DLD1 (cell line): Measurements from ENCODE around the gene ACBD6.

ENCODE experiments used
- in situ Hi-C: cut with HindIII; loops from 2 replicates; pipeline ENCODE4 v1.10.0; 2017; ENCODE audit warnings: low sequenced_read_pairs

Gene ACBD6

DNA sequence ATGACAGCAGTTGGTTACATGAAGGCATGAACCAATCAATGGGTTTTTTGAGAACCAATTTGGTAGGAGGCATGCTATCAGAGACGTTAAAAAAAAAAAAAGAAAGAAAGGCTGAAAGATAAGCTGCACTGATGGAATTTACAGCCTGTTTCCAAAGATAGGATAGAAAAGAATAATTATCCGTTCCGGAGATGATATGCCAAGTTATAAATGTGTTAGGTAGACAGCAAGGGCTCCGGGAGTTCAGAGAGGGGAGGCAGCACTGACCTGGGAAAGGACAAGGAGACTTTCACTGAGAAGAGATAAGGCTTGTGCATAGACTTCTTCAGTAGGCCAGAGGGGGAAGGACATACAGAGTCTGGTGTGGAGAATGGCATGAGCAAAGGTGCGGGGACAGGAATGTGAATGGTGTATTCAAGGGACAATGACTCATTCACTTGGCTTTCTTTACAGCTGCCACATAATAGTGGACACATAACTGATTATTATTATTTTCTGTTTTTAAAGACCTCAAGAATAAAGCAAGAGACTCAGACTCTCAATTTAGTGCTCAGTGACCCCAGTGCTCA lies 24.8 kb upstream of the ACBD6 start:
- in situ Hi-C loops = loop anchor here (5.0 kb wide), 1 partner anchor 640 kb away; no protein-coding TSS in a partner anchor

DNA sequence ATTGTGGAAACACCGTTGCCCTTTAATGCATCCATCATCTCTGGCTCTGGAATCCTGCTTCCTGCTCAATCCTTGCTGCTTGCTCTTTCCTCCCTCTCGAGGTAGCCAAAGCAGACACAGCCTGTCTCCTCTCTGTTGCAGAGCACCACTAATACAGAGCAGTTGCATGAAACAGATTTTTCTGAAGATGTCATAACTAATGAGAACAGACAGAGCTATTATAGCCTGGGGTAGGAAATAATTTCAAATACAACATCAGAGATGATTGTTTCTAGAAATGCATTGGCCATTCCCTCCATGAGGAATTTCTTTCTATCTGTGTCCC lies 23.3 kb upstream of the ACBD6 start:
- in situ Hi-C loops = loop anchor here (5.0 kb wide), 1 partner anchor 642 kb away; no protein-coding TSS in a partner anchor

- in situ Hi-C loops = loop anchor here (5.0 to 25.0 kb wide), 2 partner anchors 337 to 642 kb away; no protein-coding TSS in a partner anchor
Measured at GRCh38 chr1:180524915-180525714, 22.7 kb upstream of the ACBD6 start.

DNA sequence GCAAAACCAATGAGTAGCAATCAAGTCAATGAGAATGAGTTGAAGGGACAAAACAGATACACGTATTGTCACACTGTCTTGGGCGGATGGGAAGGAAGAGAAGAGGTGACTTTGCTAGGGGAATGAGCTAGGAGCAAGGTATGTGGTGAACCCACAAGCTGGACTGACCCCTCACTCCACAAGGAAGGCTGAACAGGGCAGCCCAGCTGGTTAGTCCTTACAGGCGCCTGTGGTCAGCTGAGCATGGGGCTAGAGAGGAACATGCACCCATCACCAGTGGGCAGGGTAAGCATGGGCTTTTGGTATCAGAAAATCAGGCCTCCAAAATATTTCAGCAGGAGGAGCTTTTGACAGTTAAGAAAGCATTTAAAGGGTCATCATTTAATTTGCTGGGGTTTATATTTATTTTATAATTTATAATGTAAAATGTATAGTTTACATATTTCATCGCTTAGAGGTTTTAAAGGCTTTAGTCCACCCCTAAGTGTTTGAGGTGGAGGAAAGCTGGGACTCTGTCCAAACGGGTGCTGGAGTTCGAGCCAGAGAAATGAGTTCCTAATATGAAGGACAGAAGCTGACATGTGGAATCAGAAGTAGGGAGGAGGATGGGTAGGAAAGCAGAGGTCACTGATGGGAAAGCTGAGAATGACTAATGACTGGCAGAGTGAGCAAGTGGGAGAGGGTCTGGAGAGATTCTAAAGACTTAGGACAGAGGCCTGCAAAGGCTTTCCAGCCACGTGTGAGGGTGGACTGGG lies 22.0 kb upstream of the ACBD6 start:
- in situ Hi-C loops = loop anchor here (25.0 kb wide), 1 partner anchor 338 kb away; no protein-coding TSS in a partner anchor

- in situ Hi-C loops = loop anchor here (25.0 kb wide), 1 partner anchor 340 kb away; no protein-coding TSS in a partner anchor
Measured at GRCh38 chr1:180522213-180522515, 19.8 kb upstream of the ACBD6 start.

DNA sequence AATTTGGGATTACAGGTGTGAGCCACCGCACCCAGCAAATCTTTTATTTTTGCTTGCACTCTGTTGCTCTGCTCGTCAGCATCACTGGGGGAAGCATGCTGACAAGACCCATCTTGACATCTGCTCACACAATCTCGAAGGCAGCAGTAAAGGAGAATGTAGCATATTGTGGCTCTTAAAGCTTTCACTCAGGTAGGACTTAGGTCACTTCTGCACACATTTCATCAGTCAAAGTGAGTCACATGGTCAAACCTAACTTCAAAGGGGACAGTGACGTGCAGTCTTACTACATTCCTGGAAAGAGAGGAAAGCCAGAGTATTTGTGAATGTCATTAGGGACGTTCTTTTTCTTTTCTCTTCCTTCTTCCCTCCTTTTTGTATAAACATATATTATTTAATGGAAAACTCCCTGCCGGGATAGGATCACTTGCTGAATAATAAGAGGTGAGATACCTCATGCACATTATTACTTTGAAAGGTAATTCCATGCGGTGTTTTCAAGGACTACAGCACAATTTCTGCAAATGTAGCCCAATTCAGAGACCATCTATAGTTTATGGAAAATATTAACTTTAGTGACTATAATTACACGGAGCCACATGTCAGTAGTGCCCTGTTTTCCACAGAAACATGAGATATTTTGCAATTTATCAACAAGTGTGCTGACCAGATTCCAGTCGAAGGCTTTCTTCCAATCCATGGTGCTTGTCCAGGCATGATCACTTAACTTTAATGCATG lies 19.3 kb upstream of the ACBD6 start:
- in situ Hi-C loops = loop anchor here (25.0 kb wide), 1 partner anchor 341 kb away; no protein-coding TSS in a partner anchor

- in situ Hi-C loops = loop anchor here (25.0 kb wide), 1 partner anchor 342 kb away; no protein-coding TSS in a partner anchor
Measured at GRCh38 chr1:180519846-180520245, 17.5 kb upstream of the ACBD6 start.

DNA sequence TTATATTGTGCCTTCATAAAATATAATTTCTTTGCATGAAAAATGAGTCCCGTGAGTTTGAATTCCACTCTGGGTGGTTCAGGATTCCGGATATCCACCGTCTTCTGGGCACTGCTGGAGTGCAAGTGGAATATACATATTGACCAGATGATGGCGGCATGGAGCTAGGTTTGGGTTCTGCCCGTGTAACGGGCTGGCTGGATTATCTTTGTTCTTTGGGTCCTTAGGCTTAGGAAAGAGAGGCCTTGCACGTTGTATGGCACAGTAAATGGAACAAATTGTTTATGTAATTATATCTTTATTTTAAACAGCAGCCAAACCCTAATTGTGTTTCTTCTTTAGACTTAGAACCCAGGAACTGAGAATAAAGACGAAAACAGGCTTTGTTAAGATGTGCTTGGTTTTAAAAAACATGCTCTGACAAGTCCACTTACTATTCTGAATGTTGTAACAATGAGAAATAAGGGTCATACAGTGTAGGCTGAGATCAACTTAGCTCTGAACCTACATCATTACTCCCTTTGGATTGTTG lies 13.5 kb upstream of the ACBD6 start:
- in situ Hi-C loops = loop anchor here (25.0 kb wide), 1 partner anchor 346 kb away; no protein-coding TSS in a partner anchor

GRCh38 chr1:180515364-180515763 lies 13.0 kb upstream of the ACBD6 start:
- in situ Hi-C loops = loop anchor here (25.0 kb wide), 1 partner anchor 347 kb away; no protein-coding TSS in a partner anchor

DNA sequence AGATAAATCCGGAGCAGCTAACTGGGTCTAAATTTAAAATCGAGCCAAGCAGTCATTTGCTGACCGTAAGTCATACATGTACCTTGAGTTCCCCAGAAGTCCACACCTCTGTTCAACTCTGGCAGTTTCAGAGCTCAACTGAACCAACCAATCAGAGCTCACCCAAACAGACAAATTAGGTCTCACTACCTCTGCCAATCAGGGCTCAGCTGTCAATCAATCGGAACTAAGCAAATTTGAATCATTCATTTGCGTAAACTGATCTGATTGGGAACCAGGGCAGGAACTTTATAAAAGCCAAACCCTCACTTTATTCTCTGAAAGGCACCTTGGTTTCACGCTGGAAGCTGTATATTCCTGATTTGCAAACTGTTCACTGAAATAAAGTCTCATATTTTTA lies 11.2 kb upstream of the ACBD6 start:
- in situ Hi-C loops = loop anchor here (25.0 kb wide), 1 partner anchor 349 kb away; no protein-coding TSS in a partner anchor

GRCh38 chr1:180510882-180511281 lies 8.5 kb upstream of the ACBD6 start:
- in situ Hi-C loops = loop anchor here (25.0 kb wide), 1 partner anchor 351 kb away; no protein-coding TSS in a partner anchor

GRCh38 chr1:180508725-180509097 lies 6.3 kb upstream of the ACBD6 start:
- in situ Hi-C loops = loop anchor here (25.0 kb wide), 1 partner anchor 354 kb away; no protein-coding TSS in a partner anchor

DNA sequence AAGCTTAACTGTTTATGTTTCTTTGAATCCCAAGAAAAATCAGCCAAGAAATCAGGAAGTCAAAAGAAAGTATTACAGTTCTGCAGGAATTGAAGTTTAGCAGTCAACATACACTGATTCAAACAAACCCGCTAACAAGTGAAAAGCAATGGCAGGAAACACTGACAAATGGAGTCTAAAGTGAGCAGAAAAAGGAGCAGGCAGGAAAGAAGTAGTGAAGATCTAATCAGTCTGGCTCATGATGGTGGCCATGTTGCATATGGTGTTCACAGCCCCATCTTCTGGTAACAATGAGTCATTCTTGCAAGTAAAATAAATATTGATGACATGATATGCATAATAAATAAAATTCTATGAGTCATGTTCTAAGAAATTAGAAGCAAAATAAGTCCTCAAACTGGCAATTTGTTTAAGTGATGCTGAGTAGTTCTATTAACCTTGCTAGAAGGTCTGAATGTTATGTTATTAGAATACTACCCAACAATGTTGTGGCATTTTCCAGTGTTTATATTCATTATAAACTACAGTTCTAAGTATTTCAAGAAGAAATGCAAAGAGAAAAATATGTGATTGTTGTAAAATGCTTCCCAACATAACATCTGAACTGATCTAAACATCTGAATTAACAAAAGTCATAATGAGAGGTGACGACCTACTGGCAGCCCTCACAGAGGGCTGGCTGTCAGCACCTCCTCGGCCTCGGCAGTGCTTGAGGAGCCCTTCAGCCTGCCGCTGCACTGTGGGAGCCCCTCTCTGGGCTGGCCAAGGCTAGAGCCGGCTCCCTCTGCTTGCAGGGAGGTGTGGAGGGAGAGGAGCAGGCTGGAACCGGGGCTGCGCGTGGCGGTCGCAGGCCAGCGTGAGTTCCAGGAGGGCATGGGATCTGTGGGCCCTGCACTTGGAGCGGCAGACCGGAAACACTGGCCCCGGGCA lies 5.7 kb upstream of the ACBD6 start:
- in situ Hi-C loops = loop anchor here (25.0 kb wide), 1 partner anchor 354 kb away; no protein-coding TSS in a partner anchor

GRCh38 chr1:180505732-180506335 lies 3.5 kb upstream of the ACBD6 start:
- in situ Hi-C loops = loop anchor here (25.0 kb wide), 1 partner anchor 356 kb away; no protein-coding TSS in a partner anchor

GRCh38 chr1:180504186-180504585 lies 1.8 kb upstream of the ACBD6 start:
- in situ Hi-C loops = loop anchor here (25.0 kb wide), 1 partner anchor 358 kb away; no protein-coding TSS in a partner anchor

GRCh38 chr1:180503280-180503862 lies 994 bp upstream of the ACBD6 start:
- in situ Hi-C loops = loop anchor here (25.0 kb wide), 1 partner anchor 359 kb away; no protein-coding TSS in a partner anchor

DNA sequence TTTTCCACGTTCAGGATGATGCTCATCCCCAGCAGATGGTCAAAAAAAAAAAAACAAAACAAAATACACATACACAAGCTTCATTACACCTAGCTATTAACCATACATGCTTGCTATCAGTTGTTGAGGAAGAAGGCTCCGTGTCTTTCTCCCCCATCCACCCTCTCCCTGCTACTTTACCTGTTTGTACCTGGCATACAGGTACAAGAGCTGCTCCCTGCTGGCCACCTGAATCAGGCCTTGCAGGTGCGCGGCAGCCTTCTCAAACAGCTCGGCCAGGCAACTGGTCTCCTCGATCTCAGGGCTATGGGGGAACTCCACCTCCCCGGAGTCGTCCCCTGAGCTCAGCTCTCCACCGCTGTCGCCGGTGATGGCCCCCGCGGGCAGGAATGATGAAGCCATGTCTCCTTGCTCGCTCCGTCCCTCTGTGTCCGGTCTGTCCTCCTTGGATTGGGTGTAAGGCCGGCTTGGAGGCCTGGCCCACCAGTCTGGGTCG lies 464 bp downstream of the ACBD6 start:
- in situ Hi-C loops = loop anchor here (25.0 kb wide), 1 partner anchor 360 kb away; no protein-coding TSS in a partner anchor

DNA sequence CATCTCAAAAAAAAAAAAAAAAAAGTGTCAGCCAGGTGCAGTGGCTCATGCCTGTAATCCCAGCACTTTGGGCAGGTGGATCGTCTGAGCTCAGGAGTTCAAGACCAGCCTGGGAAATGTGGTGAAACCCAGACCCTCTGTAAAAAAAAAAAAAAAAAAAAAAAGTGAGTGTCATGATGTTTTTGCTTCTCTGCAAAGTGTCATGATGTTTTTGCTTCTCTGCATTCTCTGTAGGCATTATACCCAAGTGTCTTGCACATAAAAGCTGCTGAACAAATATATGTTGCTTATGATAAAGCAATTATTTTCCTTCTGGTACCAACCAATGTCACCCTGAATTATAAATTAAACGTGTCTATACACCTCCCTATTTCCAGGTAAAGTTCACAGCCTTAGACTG lies 1.7 kb downstream of the ACBD6 start:
- in situ Hi-C loops = loop anchor here (25.0 kb wide), 1 partner anchor 362 kb away; no protein-coding TSS in a partner anchor
